Neural cell (in vitro differentiated cells): ENCODE data around the gene THEM5. TPM values are rescaled to one million over a fixed set of nuclear protein-coding genes. Genes with fewer than 3 reads are reported as not detected.

Experiments used
- H2AFZ ChIP-seq: fragments of 200-600, 300-800 bp; sonication (generic), shearing (Covaris generic); 2 replicates; pipeline ENCODE4 v1.6.0; 2014; ENCODE audit warnings: low read depth, mild to moderate bottlenecking, antibody characterized with exemption, low read length, moderate library complexity
- H3F3A ChIP-seq: fragments of 200-600 bp; shearing (Covaris generic); 2 replicates; pipeline ENCODE4 v1.6.1; 2016; ENCODE audit warnings: mild to moderate bottlenecking, moderate library complexity, mixed read lengths, antibody characterized with exemption, low read length; ENCODE audit not compliant: insufficient read depth, poor library complexity, severe bottlenecking
- H3K27ac ChIP-seq: fragments of 200-600, 300-800 bp; sonication (generic), shearing (Covaris generic); 2 replicates; pipeline ENCODE4 v1.5.1; 2014; ENCODE audit warnings: mild to moderate bottlenecking, low read length, moderate library complexity
- H3K27me3 ChIP-seq: fragments of 300-800, 200-600 bp; sonication (generic), shearing (Covaris generic); 2 replicates; pipeline ENCODE4 v1.6.0; 2014; ENCODE audit warnings: mild to moderate bottlenecking, low read depth, low read length, moderate library complexity; ENCODE audit not compliant: insufficient read depth
- H3K36me3 ChIP-seq: fragments of 300-800, 200-600 bp; sonication (generic), shearing (Covaris generic); 2 replicates; pipeline ENCODE4 v1.5.1; 2014; ENCODE audit warnings: mild to moderate bottlenecking, antibody characterized with exemption, low read length, moderate library complexity; ENCODE audit not compliant: insufficient read depth
- H3K4me2 ChIP-seq: fragments of 300-800, 200-600 bp; sonication (generic), shearing (Covaris generic); 2 replicates; pipeline ENCODE4 v1.6.0; 2014; ENCODE audit warnings: mild to moderate bottlenecking, low read length
- H3K4me3 ChIP-seq: fragments of 300-800, 200-600 bp; sonication (generic), shearing (Covaris generic); 2 replicates; pipeline ENCODE4 v1.5.1; 2014; ENCODE audit warnings: mild to moderate bottlenecking, low read length, moderate library complexity
- H3K79me2 ChIP-seq: fragments of 200-600 bp; shearing (Covaris generic); replicated peaks from 2 replicates; pipeline ENCODE4 v1.6.0; 2014; ENCODE audit warnings: mild to moderate bottlenecking, low read length, moderate library complexity; ENCODE audit not compliant: insufficient read depth
- H3K9ac ChIP-seq: fragments of 300-800, 200-600 bp; sonication (generic), shearing (Covaris generic); 2 replicates; pipeline ENCODE4 v1.6.1; 2016; ENCODE audit warnings: mild to moderate bottlenecking, low read length, mixed read lengths
- H3K9me2 ChIP-seq: fragments of 200-600 bp; shearing (Covaris generic); 2 replicates; pipeline ENCODE4 v1.6.1; 2016; ENCODE audit warnings: mild to moderate bottlenecking, low read length, mixed read lengths; ENCODE audit not compliant: insufficient read depth
- H3K9me3 ChIP-seq: fragments of 200-600, 300-800 bp; sonication (generic), shearing (Covaris generic); 2 replicates; pipeline ENCODE4 v1.6.1; 2016; ENCODE audit warnings: mild to moderate bottlenecking, mixed run types, low read length, moderate library complexity, mixed read lengths
- H4K20me1 ChIP-seq: fragments of 200-600 bp; shearing (Covaris generic); 2 replicates; pipeline ENCODE4 v1.6.1; 2016; ENCODE audit warnings: mild to moderate bottlenecking, mixed run types; ENCODE audit not compliant: insufficient read depth
- CTCF ChIP-seq: fragments of 450-650 bp; IDR thresholded peaks from 2 replicates; pipeline ENCODE4 v1.5.1; 2014; ENCODE audit warnings: antibody characterized with exemption, mild to moderate bottlenecking, moderate library complexity; ENCODE audit not compliant: poor library complexity, severe bottlenecking
- EP300 ChIP-seq: fragments of 450-650 bp; conservative IDR thresholded peaks from 2 replicates; pipeline ENCODE4 v1.6.1; 2014; ENCODE audit warnings: antibody characterized with exemption, mild to moderate bottlenecking, moderate library complexity; ENCODE audit not compliant: poor library complexity, severe bottlenecking
- EZH2 ChIP-seq: fragments of 200-600, 300-800 bp; shearing (Covaris generic), sonication (generic); IDR thresholded peaks from 2 replicates; pipeline ENCODE4 v1.6.1; 2014; ENCODE audit warnings: antibody characterized with exemption, low read length, borderline replicate concordance, mild to moderate bottlenecking; ENCODE audit not compliant: insufficient read depth, poor library complexity, severe bottlenecking
- MXI1 ChIP-seq: fragments of 450-650 bp; conservative IDR thresholded peaks from 2 replicates; pipeline ENCODE4 v1.6.1; 2014; ENCODE audit warnings: antibody characterized with exemption, mild to moderate bottlenecking; ENCODE audit not compliant: poor library complexity, severe bottlenecking
- POLR2AphosphoS5 ChIP-seq: IDR thresholded peaks from 2 replicates; pipeline ENCODE4 v1.6.1; 2012
- RAD21 ChIP-seq: fragments of 450-650 bp; conservative IDR thresholded peaks from 2 replicates; pipeline ENCODE4 v1.6.1; 2014; ENCODE audit warnings: antibody characterized with exemption, mild to moderate bottlenecking, moderate library complexity
- REST ChIP-seq: IDR thresholded peaks from 2 replicates; pipeline ENCODE4 v1.6.1; 2012; ENCODE audit warnings: borderline replicate concordance
- SMC3 ChIP-seq: fragments of 450-650 bp; conservative IDR thresholded peaks from 2 replicates; pipeline ENCODE4 v1.6.1; 2014; ENCODE audit warnings: antibody characterized with exemption, mild to moderate bottlenecking, moderate library complexity; ENCODE audit not compliant: poor library complexity
- TAF1 ChIP-seq: IDR thresholded peaks from 2 replicates; pipeline ENCODE4 v1.6.1; 2012; ENCODE audit warnings: low read depth
- polyA plus RNA-seq: library from polyadenylated mRNA; depleted of rRNA; stranded (reverse); fragments of >200 nt; gene quantifications from 2 replicates; pipeline ENCODE4 v1.2.3, GENCODE V29; 2014

THEM5 gene
- polyA plus RNA-seq, 1 donor from 2014 or later = not detected

GRCh38 chr1:151893176-151893924, 39.8 kb upstream of the THEM5 start:
- no peaks in the 10 kb centered on the region for H4K20me1 ChIP-seq
- H3K9me2 ChIP-seq = no peaks in the 10 kb centered on the region
- H3K9ac ChIP-seq = no peak overlapping the region
- no peak overlapping the region for H2AFZ ChIP-seq
- no peak overlapping the region for H3K4me3 ChIP-seq
- no peaks in the 10 kb centered on the region for H3K27me3 ChIP-seq
- H3K36me3 ChIP-seq = no peaks in the 10 kb centered on the region
- no peak overlapping the region for H3K4me2 ChIP-seq
- H3K9me3 ChIP-seq = no peaks in the 10 kb centered on the region
- H3F3A ChIP-seq = no peaks in the 10 kb centered on the region
- no peak overlapping the region for H3K27ac ChIP-seq
- H3K79me2 ChIP-seq = no peaks in the 10 kb centered on the region
- TF ChIP-seq CTCF = no peak
- TF ChIP-seq EP300 = no peak
- no peak for TF ChIP-seq TAF1
- TF ChIP-seq SMC3 = no peak
- no peak for TF ChIP-seq REST
- TF ChIP-seq MXI1 = no peak
- no peak for TF ChIP-seq POLR2AphosphoS5
- TF ChIP-seq EZH2 = no peak

GRCh38 chr1:151892190-151892589, 38.7 kb upstream of the THEM5 start:
- TF ChIP-seq REST = no peak
- no peak for TF ChIP-seq TAF1
- no peak for TF ChIP-seq EZH2
- TF ChIP-seq CTCF = no peak
- no peak for TF ChIP-seq POLR2AphosphoS5
- TF ChIP-seq RAD21 = no peak
- TF ChIP-seq MXI1 = no peak
- TF ChIP-seq SMC3 = no peak
- Histone ChIP-seq H3K27me3 (no peaks in the 10 kb centered on the region), H3K79me2 (no peaks in the 10 kb centered on the region), H3K27ac (no peak overlapping the region), H3K4me3 (no peak overlapping the region), H3K9me2 (no peaks in the 10 kb centered on the region), H2AFZ (no peak overlapping the region), H3K36me3 (no peaks in the 10 kb centered on the region), H4K20me1 (no peaks in the 10 kb centered on the region), H3F3A (no peaks in the 10 kb centered on the region), H3K9ac (no peak overlapping the region), H3K4me2 (no peak overlapping the region), H3K9me3 (no peaks in the 10 kb centered on the region)
